Retinal pigment epithelial cell (primary cell): ENCODE measurements around the gene ODF2.

ENCODE experiments used
- DNase-seq: peaks from one replicate; pipeline ENCODE4 v3.0.0-alpha.2; 2010; ENCODE audit warnings: low read depth
- H3K4me3 ChIP-seq: 2 replicates; pipeline ENCODE4 v1.5.1; 2011; ENCODE audit warnings: mild to moderate bottlenecking, low read length, control low read depth, moderate library complexity
- TF ChIP-seq, protein P1 (sequence below): conservative IDR thresholded peaks from 2 replicates; pipeline ENCODE4 v1.5.1; 2011; ENCODE audit warnings: low read depth, low read length, control low read depth, inconsistent platforms

Gene ODF2

DNA sequence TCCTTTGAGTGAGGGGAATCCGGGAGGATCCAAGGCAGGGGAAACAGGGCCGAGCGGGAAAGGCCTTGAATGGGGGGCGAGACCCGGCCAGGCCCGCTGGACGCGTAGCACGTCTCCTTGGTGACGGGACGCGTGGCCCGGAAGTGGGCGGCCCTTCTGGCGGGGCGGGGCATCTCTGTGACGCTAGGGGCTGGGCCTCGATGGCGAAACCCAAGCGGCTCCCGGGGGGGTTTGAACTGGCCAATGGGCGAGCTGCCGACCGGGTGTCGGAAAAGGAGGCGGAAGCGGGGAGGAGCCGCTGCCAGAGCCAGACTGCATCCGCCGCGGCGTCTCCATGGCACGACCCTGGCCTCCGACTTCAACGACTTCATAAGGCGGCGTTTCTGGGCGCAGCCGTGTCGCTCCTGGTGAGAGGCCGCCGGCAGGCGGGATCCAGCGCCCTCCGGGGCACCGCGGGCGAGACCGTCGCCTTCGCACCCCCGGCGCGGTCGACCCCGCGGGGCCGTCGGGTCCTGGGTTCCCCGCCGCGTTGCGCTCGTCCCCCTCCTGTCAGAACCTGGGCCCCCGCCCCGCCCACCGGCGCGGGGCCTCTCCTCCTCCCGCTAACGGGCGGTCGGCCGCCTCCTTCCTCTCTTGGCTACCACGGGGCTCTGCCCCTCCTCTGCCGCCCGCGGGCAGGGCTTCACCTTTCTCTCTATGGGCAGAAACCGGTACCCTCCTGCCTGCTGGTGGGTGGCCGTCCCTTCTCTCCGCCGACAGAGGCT lies at the start of gene ODF2:
ODF2 (plus strand) TSS at position 158 of the 764 bp plus-strand sequence; CDS start at position 244, 86 bp downstream.
- TF ChIP-seq, protein P1, sequence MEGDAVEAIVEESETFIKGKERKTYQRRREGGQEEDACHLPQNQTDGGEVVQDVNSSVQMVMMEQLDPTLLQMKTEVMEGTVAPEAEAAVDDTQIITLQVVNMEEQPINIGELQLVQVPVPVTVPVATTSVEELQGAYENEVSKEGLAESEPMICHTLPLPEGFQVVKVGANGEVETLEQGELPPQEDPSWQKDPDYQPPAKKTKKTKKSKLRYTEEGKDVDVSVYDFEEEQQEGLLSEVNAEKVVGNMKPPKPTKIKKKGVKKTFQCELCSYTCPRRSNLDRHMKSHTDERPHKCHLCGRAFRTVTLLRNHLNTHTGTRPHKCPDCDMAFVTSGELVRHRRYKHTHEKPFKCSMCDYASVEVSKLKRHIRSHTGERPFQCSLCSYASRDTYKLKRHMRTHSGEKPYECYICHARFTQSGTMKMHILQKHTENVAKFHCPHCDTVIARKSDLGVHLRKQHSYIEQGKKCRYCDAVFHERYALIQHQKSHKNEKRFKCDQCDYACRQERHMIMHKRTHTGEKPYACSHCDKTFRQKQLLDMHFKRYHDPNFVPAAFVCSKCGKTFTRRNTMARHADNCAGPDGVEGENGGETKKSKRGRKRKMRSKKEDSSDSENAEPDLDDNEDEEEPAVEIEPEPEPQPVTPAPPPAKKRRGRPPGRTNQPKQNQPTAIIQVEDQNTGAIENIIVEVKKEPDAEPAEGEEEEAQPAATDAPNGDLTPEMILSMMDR = no peak
- peak within 1 kb of the TSS; percentile 74 for H3K4me3 ChIP-seq
- peak; percentile 76 for DNase-seq

DNA sequence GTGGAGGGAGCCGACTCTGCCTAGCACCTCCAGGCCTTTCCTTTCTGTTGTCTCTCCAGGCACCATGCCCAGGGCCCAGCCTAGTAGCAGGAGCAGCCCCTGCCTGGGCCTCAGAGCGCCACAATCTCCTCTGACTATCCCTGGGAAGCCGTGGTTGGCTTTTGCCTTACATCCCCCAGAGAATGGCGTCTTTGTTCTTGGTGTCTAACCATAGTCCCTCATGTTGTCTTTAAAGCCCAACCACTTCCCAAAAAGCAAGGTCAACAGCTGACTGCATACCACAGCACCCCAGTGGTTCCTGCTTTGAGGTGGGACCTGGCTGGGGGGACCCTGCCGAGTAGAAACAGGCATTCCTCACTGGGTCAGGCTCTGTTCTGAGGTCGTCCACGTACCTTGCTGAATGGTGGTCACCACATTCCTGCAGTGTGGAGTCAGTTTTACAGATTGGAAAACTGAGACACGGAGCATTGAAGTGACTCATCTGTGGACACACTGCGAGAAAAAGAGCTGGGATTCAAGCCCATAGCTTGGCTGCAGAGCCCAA lies 48.9 kb upstream of the ODF2 start:
- TF ChIP-seq, protein P1 = no peak
- no peak for DNase-seq
- no peak overlapping the region for H3K4me3 ChIP-seq

DNA sequence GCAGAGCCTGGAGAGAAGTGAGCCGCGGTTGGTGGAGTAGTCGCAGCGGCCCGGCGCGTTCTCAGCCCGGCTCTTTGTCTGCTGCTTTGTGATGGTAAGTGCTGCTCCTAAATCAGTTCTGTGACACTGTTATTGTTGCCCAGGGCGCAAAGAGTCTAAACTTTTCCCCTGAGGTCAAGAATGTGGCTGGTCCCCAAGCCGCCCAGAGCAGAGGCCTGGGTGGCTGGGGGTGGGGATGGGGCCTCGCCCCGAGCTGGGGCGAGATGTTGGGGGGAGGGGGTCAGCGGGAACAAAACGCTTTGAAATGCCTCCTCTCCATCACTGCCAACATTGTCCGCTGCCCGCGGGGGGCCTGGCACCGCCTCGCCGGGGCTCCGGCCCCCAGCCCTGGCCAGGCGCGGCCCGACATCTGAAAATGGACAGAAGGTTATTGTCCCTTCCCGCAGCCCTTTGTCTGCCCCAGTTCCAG lies 46.8 kb upstream of the ODF2 start:
- no peak for DNase-seq
- no peak overlapping the region for H3K4me3 ChIP-seq
- TF ChIP-seq, protein P1 = no peak

DNA sequence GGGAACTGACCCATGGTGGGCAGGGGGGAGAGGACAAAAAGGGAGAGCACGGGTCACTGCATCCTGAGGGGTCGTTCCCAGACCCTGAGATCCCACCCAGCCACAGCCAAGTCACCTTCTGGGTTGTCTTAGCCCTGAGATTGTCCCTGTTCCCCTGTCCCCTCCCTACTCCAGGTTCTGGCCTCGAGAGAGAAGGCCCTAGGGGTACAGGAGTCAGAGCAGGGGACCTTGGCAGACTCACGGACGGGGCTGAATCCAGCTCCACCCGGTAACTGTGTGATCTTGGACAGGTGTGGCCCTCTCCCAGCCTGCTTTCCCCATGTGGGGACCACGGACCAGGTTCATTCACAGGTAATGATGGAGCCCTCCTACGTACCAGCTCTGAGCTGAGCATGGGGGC lies 46.4 kb upstream of the ODF2 start:
- TF ChIP-seq, protein P1 = no peak
- no peak overlapping the region for H3K4me3 ChIP-seq
- no peak for DNase-seq

DNA sequence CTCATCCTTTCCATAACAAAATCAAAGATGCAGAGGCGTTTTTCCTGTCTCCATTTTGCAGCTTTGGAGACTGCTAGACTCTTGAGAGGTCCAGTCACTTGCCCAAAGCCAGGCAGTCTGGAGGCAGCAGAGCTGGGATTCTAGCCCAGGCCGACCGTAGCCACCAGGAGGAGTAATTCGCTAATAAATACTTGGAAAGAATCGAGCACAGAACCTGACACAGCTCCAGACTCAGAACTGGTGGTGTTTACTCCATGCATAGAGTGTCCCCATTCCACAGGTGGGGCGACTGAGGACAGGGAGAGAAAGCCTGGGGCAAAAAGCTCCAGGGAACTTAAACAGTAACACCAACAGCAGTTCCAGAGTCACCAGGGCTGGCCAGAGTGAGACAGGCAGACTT lies 45.8 kb upstream of the ODF2 start:
- no peak for DNase-seq

DNA sequence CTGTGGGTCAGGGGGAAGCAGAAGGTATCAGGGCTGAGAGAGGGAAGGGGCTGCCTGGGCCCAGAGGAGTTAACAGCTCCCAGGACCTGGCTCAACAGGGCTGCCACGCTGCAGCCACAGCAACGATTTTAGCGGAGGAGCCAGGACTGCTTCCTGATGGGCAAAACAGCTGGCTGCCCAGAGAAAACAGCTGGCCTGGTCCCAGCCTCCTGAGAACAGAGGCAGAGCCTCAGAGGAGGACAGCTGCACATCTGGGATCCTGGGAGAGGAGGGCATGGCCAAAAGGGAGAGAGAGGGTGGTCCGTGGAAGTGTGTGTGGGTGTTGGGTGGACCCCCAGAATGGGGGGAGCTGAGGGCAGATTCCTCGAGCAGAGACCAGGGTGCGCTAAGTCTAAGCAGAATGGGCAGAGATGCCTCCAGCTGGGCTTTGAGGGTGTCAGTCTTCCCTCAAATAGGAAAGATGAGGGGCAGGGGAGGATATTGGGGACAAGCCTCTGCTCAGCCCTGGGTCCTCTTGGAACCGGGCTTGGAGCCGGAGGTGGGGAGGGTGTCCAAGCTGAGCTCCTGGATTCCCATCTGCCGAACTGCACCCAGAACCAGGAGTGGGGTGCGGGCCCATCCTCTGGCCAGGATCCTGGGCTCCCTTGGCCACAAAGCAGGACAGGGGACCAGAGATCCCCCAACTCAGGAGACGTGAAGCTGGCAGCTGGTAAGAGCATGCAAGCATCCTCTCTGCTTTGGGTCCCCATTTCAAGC lies 44.3 kb upstream of the ODF2 start:
- H3K4me3 ChIP-seq = no peak overlapping the region
- TF ChIP-seq, protein P1 = no peak

More for the DNA sequence above, 45.8 kb upstream of the ODF2 start:
- TF ChIP-seq, protein P1 = peak; percentile 48
- H3K4me3 ChIP-seq = no peak overlapping the region

More for the DNA sequence above, 44.3 kb upstream of the ODF2 start:
- DNase-seq = no peak
